Chondrocyte (in vitro differentiated cells): ENCODE data around the gene SPON1. TPM values are rescaled to one million over a fixed set of nuclear protein-coding genes. Genes with fewer than 3 reads are reported as not detected.

ENCODE experiments used
- DNase-seq: peaks from one replicate; pipeline ENCODE4 v3.0.0; 2021; ENCODE audit warnings: mixed read lengths, low spot score
- H3K27ac Mint-ChIP-seq: one replicate; pipeline ENCODE4 v1.8.0; 2021; ENCODE audit warnings: mild to moderate bottlenecking, moderate library complexity, mixed read lengths; ENCODE audit not compliant: unreplicated experiment
- H3K27me3 Mint-ChIP-seq: 2 replicates; pipeline ENCODE4 v1.8.0; 2021; ENCODE audit warnings: low read depth, mixed read lengths
- H3K36me3 Mint-ChIP-seq: 2 replicates; pipeline ENCODE4 v1.8.0; 2021; ENCODE audit warnings: low read depth, mixed read lengths
- H3K4me1 Mint-ChIP-seq: 2 replicates; pipeline ENCODE4 v1.8.0; 2021; ENCODE audit warnings: low read depth, mild to moderate bottlenecking, mixed read lengths
- H3K4me3 Mint-ChIP-seq: one replicate; pipeline ENCODE4 v1.8.0; 2021; ENCODE audit warnings: mild to moderate bottlenecking, moderate library complexity, mixed read lengths; ENCODE audit not compliant: unreplicated experiment
- H3K9me3 Mint-ChIP-seq: 2 replicates; pipeline ENCODE4 v1.8.0; 2021; ENCODE audit warnings: low read depth, mixed read lengths
- CTCF ChIP-seq: fragments of 200-600 bp; sonication (generic); IDR thresholded peaks from 2 replicates; pipeline ENCODE4 v1.5.0; 2021; ENCODE audit warnings: antibody characterized with exemption, mild to moderate bottlenecking, moderate library complexity
- total RNA-seq: library from RNA; stranded (reverse); gene quantifications from 3 replicates; pipeline ENCODE4 v1.2.1, GENCODE V29; 2021

The SPON1 gene
- total RNA-seq, 1 donor from 2014 or later = 0.10 TPM

- Mint-ChIP-seq H3K36me3 (no peaks in the 10 kb centered on the region), H3K4me3 (no peak overlapping the region), H3K9me3 (no peaks in the 10 kb centered on the region), H3K27ac (no peak overlapping the region), H3K4me1 (no peaks in the 10 kb centered on the region), H3K27me3 (peaks cover 71% of the 10 kb centered on the region)
- DNase-seq = no peak
- no peak for TF ChIP-seq CTCF
Measured at GRCh38 chr11:14234446-14234845, 271.9 kb downstream of the SPON1 start.

GRCh38 chr11:14235701-14236100 lies 273.2 kb downstream of the SPON1 start:
- no peak for DNase-seq
- Mint-ChIP-seq H3K4me3 (no peak overlapping the region), H3K27ac (no peak overlapping the region), H3K36me3 (no peaks in the 10 kb centered on the region), H3K27me3 (peaks cover 65% of the 10 kb centered on the region), H3K9me3 (no peaks in the 10 kb centered on the region), H3K4me1 (no peaks in the 10 kb centered on the region)
- no peak for TF ChIP-seq CTCF

- TF ChIP-seq CTCF = no peak
- Mint-ChIP-seq H3K4me3 (no peak overlapping the region), H3K9me3 (no peaks in the 10 kb centered on the region), H3K4me1 (no peaks in the 10 kb centered on the region), H3K27ac (no peak overlapping the region), H3K36me3 (no peaks in the 10 kb centered on the region), H3K27me3 (peaks cover 60% of the 10 kb centered on the region)
- DNase-seq = no peak
Measured at GRCh38 chr11:14237444-14237961, 275.0 kb downstream of the SPON1 start.

GRCh38 chr11:14240221-14240620 lies 277.7 kb downstream of the SPON1 start:
- DNase-seq = no peak
- Mint-ChIP-seq H3K27ac (no peak overlapping the region), H3K27me3 (peaks cover 56% of the 10 kb centered on the region), H3K4me3 (no peak overlapping the region), H3K36me3 (no peaks in the 10 kb centered on the region), H3K9me3 (no peaks in the 10 kb centered on the region), H3K4me1 (no peaks in the 10 kb centered on the region)
- no peak for TF ChIP-seq CTCF

GRCh38 chr11:14240951-14241350 lies 278.4 kb downstream of the SPON1 start:
- no peak for TF ChIP-seq CTCF
- no peak for DNase-seq
- no peak overlapping the region for H3K27ac Mint-ChIP-seq
- H3K36me3 Mint-ChIP-seq = no peaks in the 10 kb centered on the region
- H3K4me3 Mint-ChIP-seq = no peak overlapping the region
- H3K9me3 Mint-ChIP-seq = no peaks in the 10 kb centered on the region
- H3K27me3 Mint-ChIP-seq = peaks cover 52% of the 10 kb centered on the region
- no peaks in the 10 kb centered on the region for H3K4me1 Mint-ChIP-seq
